Left renal pelvis (tissue), 4 donors: ENCODE data around the gene NDUFB3. TPM values are rescaled to one million over a fixed set of nuclear protein-coding genes. Genes with fewer than 3 reads are reported as not detected.

Experiments used
- DNase-seq, 4 donors: peaks; one replicate each; pipeline ENCODE4 v3.0.0-alpha.2; 2013; ENCODE audit warnings: low read depth in 4 of 4, low spot score in 3 of 4
- polyA plus RNA-seq, 4 donors: library from polyadenylated mRNA; unstranded; fragments of 120-200 nt; gene quantifications; one replicate each; pipeline ENCODE4 v1.2.1, GENCODE V29; 2013; ENCODE audit not compliant: insufficient read length in 4 of 4

Gene NDUFB3
- polyA plus RNA-seq, 4 donors, result 68.5 to 140 (median 111) TPM

DNA sequence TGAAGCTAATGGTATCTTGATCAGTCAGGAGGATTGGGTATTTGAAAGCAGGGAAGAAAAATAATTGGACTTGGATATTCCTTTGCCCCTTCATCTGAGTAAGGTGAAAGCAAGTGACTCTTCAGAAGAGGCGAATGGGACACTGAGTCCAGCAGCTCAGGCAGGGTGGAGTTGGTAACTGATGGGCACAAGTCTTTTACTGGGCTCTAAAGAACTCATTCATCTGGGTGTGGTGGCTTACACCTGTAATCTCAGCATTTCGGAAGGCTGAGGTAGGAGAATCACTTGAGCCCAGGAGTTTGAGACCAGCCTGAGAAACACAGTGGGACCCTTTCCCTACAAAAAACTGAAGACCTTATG is 55.3 kb downstream of the NDUFB3 start:
- no peak for DNase-seq

- no peak for DNase-seq
Observed at GRCh38 chr2:201127570-201127969, 55.8 kb downstream of the NDUFB3 start.

DNA sequence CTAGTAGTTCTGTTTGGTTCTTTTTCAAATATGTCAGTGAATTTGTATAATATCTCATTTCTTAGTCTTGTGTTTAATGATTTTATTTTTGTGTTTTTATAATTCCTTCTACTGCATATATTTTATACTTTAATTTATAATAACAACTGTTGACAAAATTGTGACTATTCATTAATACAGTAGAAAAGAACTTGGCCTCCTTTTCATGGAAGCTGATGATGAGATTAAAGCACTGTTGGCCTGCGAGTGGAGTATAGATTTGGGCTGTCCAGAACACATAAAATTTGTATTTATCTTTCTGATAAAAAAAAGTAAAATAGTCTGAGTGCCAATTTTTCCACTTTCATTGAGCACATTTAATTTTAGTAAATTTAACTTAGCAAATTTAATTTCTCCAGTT is 56.2 kb downstream of the NDUFB3 start:
- DNase-seq, result no peak

DNA sequence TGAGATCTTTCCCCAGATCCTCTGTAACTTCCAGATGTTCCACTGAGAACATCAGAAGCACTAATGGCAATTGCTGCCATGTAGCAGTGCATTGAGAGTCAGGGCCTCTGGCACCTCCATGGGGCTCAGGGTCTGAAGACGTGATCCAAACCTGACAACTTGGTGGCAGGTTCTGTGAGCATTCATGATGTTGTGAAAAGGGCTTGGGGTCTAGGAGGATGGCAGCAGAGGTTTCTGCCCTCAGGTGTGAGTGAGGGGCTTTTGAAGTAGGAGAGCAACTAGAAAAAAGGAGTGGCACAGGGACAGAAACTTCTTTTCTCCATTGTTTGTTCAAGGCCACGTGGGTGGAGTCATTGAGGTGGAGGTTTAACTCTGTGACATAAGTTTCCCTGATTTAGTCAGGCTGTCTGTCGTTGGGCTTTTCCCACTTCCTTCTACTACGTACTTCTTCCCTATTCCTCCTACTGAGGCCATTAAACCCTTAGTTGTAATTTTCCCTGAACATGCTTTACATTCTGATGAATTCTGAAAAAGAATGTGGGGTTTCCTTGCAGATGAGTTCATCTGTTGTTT is 57.2 kb downstream of the NDUFB3 start:
- DNase-seq, result no peak

GRCh38 chr2:201130524-201131186 is 58.9 kb downstream of the NDUFB3 start:
- no peak for DNase-seq

GRCh38 chr2:201132518-201132917 is 60.7 kb downstream of the NDUFB3 start:
- no peak for DNase-seq

Other genes starting within 250 kb of the NDUFB3 start
- 100 to 1,000 TPM; 228 to 310 (median 285) TPM for gene CLK1, start 207.3 kb upstream of the NDUFB3 start, polyA plus RNA-seq
- 10 to 100 TPM; 60.0 to 79.4 (median 67.5) TPM for gene PPIL3, start 182.9 kb upstream of the NDUFB3 start, polyA plus RNA-seq
- gene NIF3L1, start 182.6 kb upstream of the NDUFB3 start, polyA plus RNA-seq, result 10 to 100 TPM; 30.7 to 45.3 (median 43.1) TPM
- gene ORC2, start 108.3 kb upstream of the NDUFB3 start, polyA plus RNA-seq, result 10 to 100 TPM; 24.5 to 38.7 (median 36.5) TPM
- gene HYCC2, start 330 bp upstream of the NDUFB3 start, polyA plus RNA-seq, result 10 to 100 TPM; 12.1 to 17.8 (median 14.5) TPM
- 10 to 100 TPM; 51.3 to 75.2 (median 58.6) TPM for gene CFLAR, start 44.2 kb downstream of the NDUFB3 start, polyA plus RNA-seq
- gene CASP10, start 111.1 kb downstream of the NDUFB3 start, polyA plus RNA-seq, result 1 to 10 TPM; 6.7 to 9.8 (median 8.1) TPM
- gene CASP8, start 188.5 kb downstream of the NDUFB3 start, polyA plus RNA-seq, result 10 to 100 TPM; 13.9 to 17.6 (median 16.6) TPM